Measurements from ENCODE around the gene NCK2. TPM values are rescaled to one million over a fixed set of nuclear protein-coding genes. Genes with fewer than 3 reads are reported as not detected.

Gene NCK2
- total RNA-seq, 1 experiment from 2014 or later, result 49.2 TPM

DNA sequence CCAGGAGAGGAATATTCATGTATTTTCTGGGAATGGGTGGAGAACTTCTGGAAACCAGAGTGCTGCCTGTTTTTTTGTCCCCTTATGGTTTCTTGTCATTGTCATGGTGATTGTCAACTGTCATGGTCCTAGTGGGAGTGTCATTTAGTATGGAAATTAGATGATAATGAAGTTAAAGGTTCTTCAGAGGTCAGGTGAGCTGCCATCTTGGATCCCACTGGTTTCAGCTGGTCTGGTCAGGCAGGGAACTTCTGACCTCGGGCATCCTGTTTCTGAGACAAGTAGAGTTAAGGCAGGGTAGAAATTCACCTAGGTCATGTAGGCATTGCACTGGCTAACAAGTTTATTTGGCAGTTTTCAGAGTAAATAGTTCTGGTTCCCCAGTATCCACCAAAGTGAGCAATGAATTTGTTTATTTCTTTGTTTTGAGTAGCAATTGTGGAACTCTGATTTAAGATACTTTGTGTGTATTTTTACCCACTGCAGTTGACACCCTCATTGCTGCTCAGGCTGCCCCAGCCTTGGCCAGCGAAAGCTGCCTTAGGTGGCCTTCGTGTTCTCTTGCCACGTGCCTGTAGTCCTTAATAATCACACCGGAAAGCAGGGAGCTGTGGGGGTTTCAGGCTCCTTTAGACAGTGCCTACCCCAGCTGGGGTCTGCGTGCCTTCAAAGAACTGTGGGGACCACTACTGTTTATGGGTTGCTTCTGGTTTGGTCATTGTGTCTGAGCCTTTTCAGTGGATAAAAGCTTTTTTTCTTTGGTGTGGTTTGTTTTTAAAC, 48.7 kb downstream of the NCK2 start:
- Histone ChIP-seq H3K4me2 (ENCODE audit: insufficient read depth, insufficient read length, low read length) (no peak overlapping the region), H4K5ac (ENCODE audit: insufficient read length, low read depth, low read length) (no peak overlapping the region), H2BK5ac (ENCODE audit: insufficient read length, low read length) (no peak overlapping the region), H3K4me1 (ENCODE audit: insufficient read depth, low read length) (peaks cover 7% of the 10 kb centered on the region; the same call in 1 of the 2 replicates), H2BK15ac (ENCODE audit: low read depth, low read length) (0 out of 2 replicates have a peak overlapping the region, but pooled peaks have one; percentile 9), H3K9me3 (ENCODE audit: control insufficient read depth, low read depth, low read length) (no peaks in the 10 kb centered on the region), H3T11ph (ENCODE audit: low read length) (no peak overlapping the region), H4K8ac (replicated peaks; ENCODE audit: insufficient read length, low read depth, low read length) (no peak overlapping the region), H3K56ac (ENCODE audit: insufficient read length, low read depth, low read length) (no peak overlapping the region), H2BK12ac (ENCODE audit: insufficient read length, low read depth, low read length) (no peak overlapping the region), H3K23ac (ENCODE audit: insufficient read length, low read depth, low read length) (no peak overlapping the region), H2BK20ac (ENCODE audit: low read depth, low read length, poor library complexity, severe bottlenecking) (no peak overlapping the region), H2BK120ac (ENCODE audit: low read depth, low read length, poor library complexity, severe bottlenecking) (no peak overlapping the region), H3K79me2 (ENCODE audit: insufficient read depth, low read length) (peaks cover 17% of the 10 kb centered on the region; the same call in 1 of the 2 replicates), H2AFZ (ENCODE audit: low read length) (no peak overlapping the region), H3K14ac (ENCODE audit: insufficient read depth, low read length) (no peak overlapping the region), H3K9ac (ENCODE audit: extremely low read depth, insufficient read length, low read length) (no peak overlapping the region), H3K27ac (ENCODE audit: insufficient read length, low read depth, low read length) (no peak overlapping the region), H3K23me2 (ENCODE audit: insufficient read length, low read depth, low read length, poor library complexity, severe bottlenecking) (no peaks in the 10 kb centered on the region), H4K91ac (ENCODE audit: insufficient read length, low read depth, low read length) (no peak overlapping the region), H3K4ac (ENCODE audit: low read depth, low read length) (no peak overlapping the region), H4K20me1 (ENCODE audit: control insufficient read depth, insufficient read depth, insufficient read length) (no peaks in the 10 kb centered on the region), H2AK5ac (ENCODE audit: insufficient read length, low read length) (no peak overlapping the region), H3K27me3 (ENCODE audit: insufficient read depth, low read length) (no peaks in the 10 kb centered on the region), H3K18ac (ENCODE audit: insufficient read length, low read depth, low read length) (no peak overlapping the region), H3K79me1 (ENCODE audit: insufficient read depth, low read depth, low read length, poor library complexity, severe bottlenecking) (peaks cover 7% of the 10 kb centered on the region)
- Mint-ChIP-seq H3K4me1 (peaks cover 57 to 83% of the 10 kb centered on the region in 2 experiments), H3K27ac (peak overlapping the region in 1 of 3 experiments; percentile 58; a peak in 1 of 7 replicates), H3K36me3 (ENCODE audit: insufficient read depth in 1 of 3, low read depth in 3 of 3) (no peaks in the 10 kb centered on the region; a peak in 1 of 7 replicates), H3K9me3 (no peaks in the 10 kb centered on the region), H3K4me3 (no peak overlapping the region; a peak in 1 of 5 replicates), H3K27me3 (ENCODE audit: low read depth) (no peaks in the 10 kb centered on the region)
- DNase-seq, result no peak
- no CpG with 5 or more reads among the region's 6 CpGs for WGBS (ENCODE audit: extremely low coverage, insufficient read length, low lambda C conversion rate)
- no peak for TF ChIP-seq CTCF (conservative IDR thresholded peaks at IDR 0.05)
